GM18858 (cell line): ENCODE measurements around the gene SERPINI2.
"Not testable (repeated sequence)": the region's sequence is repeated elsewhere in the genome, so short reads cannot be mapped to it uniquely, and the experiment has no call there.

ENCODE experiments used
- ATAC-seq: cut with Tn5 transposase; IDR thresholded peaks from one replicate; pipeline ENCODE4 v1.9.1; 2021; ENCODE audit not compliant: unreplicated experiment

Gene SERPINI2

GRCh38 chr3:167450675-167451074 lies 23.2 kb downstream of the SERPINI2 start:
- no peak for ATAC-seq

GRCh38 chr3:167450195-167450594 lies 23.6 kb downstream of the SERPINI2 start:
- no peak for ATAC-seq

DNA sequence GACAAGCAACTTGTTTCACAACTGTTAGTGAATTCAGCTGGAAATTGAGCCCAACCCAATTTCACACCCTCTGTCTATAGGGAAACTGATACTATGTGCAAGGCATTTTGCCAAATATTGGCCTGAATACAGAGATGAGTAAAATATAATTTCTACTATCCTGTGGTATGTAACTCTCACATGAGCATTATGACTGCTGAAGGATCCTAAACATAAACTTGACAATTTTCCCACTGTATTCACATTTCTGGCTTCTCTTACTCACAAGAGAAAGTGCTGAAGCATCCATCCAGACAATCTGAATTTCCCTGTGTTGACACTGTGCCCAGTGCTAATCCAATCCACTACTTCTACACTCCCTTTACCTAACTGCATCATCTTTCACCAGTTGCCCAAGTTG lies 28.4 kb downstream of the SERPINI2 start:
- no peak for ATAC-seq

- no peak for ATAC-seq
Measured at GRCh38 chr3:167441256-167441655, 32.6 kb downstream of the SERPINI2 start.

DNA sequence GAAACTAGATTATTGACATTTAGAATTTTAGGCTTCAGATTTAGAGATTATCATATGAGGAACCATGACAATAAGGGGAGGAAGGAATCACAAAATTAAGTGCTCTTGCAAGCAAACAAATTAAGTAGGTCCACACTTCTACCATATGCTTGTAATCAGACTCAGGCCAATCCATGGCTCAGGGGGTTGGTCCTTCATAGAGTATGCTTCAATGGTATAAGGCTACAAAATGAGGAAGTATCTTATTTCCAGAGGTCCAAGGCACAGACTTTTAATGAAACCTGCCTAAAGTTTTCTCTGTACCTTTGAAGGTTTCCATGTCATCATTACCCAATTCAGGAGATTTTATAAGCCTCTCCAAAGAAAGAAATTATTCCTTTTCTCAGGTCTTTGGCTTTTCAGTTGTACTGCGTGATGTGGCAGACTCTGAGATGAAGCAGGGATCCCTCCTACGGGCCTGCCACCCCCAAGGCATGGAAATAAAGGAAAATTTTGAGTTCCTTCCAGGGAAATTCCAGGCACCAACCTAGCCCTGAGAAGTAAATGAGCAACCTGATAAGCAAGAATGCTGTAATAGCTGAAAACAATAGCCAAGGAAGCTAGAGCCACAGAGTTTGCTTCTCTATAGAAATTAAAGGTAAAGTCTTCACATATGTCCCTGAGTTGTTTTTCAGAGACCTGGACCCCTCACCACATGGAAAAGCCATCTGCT lies 36.3 kb downstream of the SERPINI2 start:
- ATAC-seq: no peak

- not testable (repeated sequence) for ATAC-seq
Measured at GRCh38 chr3:167426962-167427361, 46.9 kb downstream of the SERPINI2 start.

GRCh38 chr3:167422396-167422795 lies 51.4 kb downstream of the SERPINI2 start:
- ATAC-seq: not testable (repeated sequence)

DNA sequence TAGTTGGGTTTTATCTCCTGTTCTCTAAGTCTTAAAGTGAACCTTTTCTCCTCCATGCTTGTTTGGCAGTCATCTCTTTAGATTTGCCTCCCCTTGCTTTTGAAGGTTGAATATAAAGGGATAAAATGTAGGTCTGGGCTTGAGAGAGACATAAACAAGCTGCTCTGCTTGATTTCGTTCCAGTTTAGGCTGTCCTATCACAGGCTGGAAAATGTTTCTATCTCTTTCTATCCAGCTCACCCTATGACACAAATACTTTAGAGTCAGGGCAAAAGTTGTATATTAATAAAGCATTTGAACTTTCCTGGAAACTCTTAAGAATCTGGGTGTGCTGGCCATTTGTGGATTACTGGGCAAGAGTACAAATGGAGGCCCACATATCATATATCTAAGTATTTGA lies 64.2 kb downstream of the SERPINI2 start:
- ATAC-seq: no peak

DNA sequence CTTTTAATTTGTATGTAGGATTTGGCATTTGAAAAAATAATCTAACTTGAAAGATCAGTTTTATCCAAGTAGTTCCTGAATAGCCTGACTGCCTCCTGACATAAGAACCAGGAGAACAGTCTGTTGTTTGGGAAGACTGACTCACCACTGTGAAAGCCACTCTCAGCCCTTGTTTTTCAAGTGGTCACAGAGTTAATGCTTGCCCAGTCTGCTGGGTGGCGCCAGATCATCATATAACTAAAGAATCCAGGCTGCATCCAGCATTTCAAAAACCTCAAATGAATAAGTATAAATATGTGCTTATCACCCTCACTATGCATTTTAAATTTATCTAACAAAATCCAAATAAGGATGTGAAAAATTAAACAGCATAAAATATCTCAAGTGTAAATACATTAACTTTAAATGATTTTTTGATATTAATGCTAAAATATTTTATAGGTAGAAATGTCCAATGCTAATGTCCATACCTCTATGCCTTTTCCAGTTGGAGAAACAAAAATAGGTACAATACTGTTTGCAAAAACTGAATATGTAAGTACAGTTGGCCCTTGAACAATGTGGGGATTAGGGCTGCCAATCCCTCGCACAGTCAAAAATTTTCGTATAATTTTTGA lies 66.9 kb downstream of the SERPINI2 start:
- no peak for ATAC-seq

GRCh38 chr3:167397826-167398225 lies 76.0 kb downstream of the SERPINI2 start:
- ATAC-seq: no peak

DNA sequence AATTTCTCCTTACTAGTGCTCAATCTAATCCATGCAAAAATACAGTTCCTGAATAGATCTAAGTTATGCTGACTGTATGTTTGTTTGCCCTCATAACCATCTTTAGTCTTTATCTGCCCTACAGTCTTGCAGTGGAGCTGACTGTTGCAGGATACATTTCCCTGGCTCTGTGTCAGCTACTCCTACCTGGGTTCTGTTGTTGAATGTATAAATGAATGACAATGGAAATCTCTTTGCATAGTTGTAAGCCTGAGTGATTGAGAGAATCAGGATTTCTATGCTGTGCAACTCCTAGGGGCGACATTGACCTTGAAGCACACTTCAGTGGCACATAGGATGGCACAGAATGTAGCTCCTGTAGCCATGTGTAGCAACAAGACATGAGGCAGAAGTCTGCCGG lies 77.8 kb downstream of the SERPINI2 start:
- no peak for ATAC-seq

DNA sequence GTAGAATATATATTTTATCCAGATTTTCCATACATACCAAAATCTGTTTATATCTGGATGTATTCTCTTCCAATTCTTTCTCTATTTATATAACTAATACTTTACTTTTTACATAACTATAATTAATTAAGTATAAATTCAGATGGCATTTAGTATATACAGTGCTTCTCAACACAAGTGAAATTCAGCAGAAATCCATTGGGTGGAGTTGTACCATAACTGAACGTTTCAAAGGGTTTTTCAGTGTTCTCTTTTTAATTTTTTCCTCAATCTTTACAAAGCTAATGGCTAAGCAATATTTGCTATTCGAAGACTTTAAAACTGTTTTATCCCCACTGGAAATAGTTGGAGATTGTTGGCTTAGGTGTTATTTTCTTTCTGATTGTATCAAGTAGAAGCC lies 79.8 kb downstream of the SERPINI2 start:
- no peak for ATAC-seq
